ENCODE results near the gene HOXC13. TPM values are rescaled to one million over a fixed set of nuclear protein-coding genes. Genes with fewer than 3 reads are reported as not detected.
A peak's percentile ranks its signal among the peaks of the same experiment; 100 is the strongest.

HOXC13 gene
- total RNA-seq, 1 donor from 2014 or later = 0.69 TPM

DNA sequence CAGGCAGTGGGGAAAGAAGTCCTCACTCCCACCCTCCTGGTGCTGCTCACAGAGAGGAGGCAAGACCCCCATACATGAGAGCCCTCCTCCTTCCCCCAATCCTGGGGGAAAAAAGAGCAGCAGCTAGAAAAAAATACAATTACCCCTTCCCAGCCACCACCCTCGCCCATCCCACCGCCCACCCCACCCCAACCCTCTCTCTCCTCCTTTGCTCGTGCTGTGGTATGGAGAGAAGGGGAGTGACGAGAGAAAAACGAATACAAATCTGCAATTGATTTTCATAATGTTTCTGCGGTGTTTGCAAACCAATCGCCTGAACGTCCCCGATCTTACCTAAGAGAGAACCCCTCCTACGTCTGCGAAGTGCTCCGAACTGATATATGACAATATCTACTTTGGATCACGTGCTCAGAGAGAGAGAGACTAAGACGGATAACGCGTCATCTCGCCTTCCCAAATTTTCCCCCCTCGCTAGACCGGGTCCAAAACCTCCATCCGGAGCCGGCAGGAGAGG lies 34.1 kb downstream of the HOXC13 start, which contains the start of gene HOXC11:
Gene HOXC11 (plus strand): TSS at position 405 of the 514 bp plus-strand sequence. CDS start 116 bp downstream, outside the sequence.
- Mint-ChIP-seq H3K27me3 (ENCODE audit: low read depth) (peaks cover 99% of the 10 kb centered on the region), H3K36me3 (no peaks in the 10 kb centered on the region), H3K4me3 (peak within 1 kb of the TSS; percentile 64), H3K9me3 (no peaks in the 10 kb centered on the region), H3K4me1 (peaks cover 20% of the 10 kb centered on the region), H3K27ac (peak within 1 kb of the TSS; percentile 66)
- no peak for DNase-seq (ENCODE audit: low spot score in 2 of 2, unreplicated experiment in 2 of 2)
- TF ChIP-seq, protein P1, sequence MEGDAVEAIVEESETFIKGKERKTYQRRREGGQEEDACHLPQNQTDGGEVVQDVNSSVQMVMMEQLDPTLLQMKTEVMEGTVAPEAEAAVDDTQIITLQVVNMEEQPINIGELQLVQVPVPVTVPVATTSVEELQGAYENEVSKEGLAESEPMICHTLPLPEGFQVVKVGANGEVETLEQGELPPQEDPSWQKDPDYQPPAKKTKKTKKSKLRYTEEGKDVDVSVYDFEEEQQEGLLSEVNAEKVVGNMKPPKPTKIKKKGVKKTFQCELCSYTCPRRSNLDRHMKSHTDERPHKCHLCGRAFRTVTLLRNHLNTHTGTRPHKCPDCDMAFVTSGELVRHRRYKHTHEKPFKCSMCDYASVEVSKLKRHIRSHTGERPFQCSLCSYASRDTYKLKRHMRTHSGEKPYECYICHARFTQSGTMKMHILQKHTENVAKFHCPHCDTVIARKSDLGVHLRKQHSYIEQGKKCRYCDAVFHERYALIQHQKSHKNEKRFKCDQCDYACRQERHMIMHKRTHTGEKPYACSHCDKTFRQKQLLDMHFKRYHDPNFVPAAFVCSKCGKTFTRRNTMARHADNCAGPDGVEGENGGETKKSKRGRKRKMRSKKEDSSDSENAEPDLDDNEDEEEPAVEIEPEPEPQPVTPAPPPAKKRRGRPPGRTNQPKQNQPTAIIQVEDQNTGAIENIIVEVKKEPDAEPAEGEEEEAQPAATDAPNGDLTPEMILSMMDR (IDR thresholded peaks at IDR 0.05; ENCODE audit: unreplicated experiment) = no peak

DNA sequence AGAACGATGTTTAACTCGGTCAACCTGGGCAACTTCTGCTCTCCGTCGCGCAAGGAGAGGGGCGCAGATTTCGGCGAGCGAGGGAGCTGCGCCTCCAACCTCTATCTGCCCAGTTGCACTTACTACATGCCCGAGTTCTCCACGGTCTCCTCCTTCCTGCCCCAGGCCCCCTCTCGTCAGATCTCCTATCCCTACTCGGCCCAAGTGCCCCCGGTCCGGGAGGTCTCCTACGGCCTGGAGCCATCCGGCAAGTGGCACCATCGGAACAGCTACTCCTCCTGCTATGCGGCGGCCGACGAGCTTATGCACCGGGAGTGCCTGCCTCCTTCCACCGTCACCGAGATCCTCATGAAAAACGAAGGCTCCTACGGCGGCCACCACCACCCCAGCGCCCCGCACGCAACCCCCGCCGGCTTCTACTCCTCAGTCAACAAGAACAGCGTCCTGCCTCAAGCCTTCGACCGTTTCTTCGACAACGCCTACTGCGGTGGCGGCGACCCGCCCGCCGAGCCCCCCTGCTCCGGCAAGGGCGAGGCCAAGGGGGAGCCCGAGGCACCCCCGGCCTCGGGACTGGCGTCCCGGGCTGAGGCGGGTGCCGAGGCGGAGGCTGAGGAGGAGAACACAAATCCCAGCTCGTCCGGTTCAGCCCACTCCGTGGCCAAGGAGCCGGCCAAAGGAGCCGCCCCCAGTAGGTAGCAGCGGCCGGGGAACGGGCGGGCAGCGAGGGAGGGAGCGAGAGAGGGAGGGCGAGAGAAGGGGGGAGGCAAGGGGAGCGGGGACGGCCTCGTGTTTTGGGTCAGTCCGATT lies 34.8 kb downstream of the HOXC13 start:
- Mint-ChIP-seq H3K9me3 (no peaks in the 10 kb centered on the region), H3K4me1 (peaks cover 16% of the 10 kb centered on the region), H3K27me3 (ENCODE audit: low read depth) (peaks cover 99% of the 10 kb centered on the region), H3K4me3 (peak overlapping the region; percentile 64), H3K27ac (peak overlapping the region; percentile 66), H3K36me3 (no peaks in the 10 kb centered on the region)
- TF ChIP-seq, protein P1 (IDR thresholded peaks at IDR 0.05; ENCODE audit: unreplicated experiment) = no peak
- DNase-seq (ENCODE audit: low spot score in 2 of 2, unreplicated experiment in 2 of 2) = no peak

DNA sequence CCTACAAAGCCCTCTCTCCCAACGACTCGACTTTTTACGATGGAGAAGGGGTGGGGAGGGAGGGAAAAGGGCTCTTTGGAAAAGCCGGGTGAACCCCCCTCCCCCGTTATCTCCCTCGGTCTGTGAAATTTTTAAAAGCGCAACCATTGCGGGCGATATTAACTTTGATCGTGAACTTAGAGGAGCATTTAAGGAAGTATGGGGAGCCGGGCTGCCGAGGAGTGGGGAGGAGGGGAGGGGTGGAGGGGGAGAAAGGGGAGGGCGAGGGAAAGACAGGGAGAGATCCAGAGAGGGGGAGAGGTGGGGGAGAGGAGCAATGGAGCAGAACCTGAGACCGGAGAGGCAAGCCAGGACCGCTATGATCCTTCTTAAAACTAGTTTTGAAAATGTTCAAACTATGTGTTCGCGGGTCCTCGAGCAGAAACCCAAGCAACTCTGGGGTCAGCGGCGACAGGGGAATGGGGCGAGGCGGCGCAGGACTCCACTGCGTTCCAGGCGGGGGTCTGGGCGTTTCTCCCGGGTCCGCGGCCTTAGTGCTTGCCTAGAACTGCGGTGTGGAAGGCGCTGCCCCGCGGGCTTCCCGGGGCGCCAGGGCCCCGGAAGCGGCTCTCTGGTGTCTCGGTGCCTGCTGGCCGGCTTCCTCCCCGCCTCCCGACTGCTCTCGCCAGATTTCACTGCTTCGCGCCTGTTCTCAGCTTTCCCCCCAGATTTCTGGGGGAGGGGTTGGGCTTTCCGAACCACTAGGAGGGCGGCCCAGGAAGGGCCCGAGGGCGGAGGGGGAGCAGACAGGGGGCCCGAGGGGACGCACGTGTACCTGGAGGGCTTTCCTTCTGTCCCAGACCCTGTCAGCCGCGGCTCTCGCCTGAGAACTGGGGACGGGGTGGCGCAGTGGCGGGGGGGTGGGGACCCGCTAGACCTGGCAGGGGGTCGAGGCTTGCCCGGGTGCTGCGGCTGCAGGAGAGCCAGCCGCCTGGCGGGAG lies 35.7 kb downstream of the HOXC13 start, which contains the start of gene HOTAIR:
Gene HOTAIR (minus strand): TSS at position 871 of the 980 bp plus-strand sequence.
- Mint-ChIP-seq H3K27me3 (ENCODE audit: low read depth) (peaks cover 99% of the 10 kb centered on the region), H3K4me1 (peaks cover 12% of the 10 kb centered on the region), H3K27ac (no peak within 1 kb of the TSS), H3K36me3 (no peaks in the 10 kb centered on the region), H3K9me3 (no peaks in the 10 kb centered on the region), H3K4me3 (peak within 1 kb of the TSS; percentile 51)
- DNase-seq (ENCODE audit: low spot score in 2 of 2, unreplicated experiment in 2 of 2) = no peak
- TF ChIP-seq, protein P1 (IDR thresholded peaks at IDR 0.05; ENCODE audit: unreplicated experiment) = no peak

DNA sequence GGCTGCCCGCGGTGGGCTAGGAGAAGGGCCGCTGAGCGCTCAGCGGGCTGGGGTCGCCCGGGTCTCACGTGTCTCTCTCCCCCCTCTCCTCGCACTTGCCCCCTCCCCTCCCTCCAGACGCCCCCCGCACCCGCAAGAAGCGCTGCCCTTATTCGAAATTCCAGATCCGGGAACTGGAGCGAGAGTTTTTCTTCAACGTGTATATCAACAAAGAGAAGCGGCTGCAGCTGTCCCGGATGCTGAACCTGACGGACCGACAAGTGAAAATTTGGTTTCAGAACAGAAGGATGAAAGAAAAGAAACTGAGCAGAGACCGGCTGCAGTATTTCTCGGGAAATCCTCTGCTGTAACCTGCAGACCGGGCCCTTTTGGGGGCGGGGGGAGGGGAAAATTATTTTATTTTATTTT lies 36.4 kb downstream of the HOXC13 start:
- no peak for DNase-seq (ENCODE audit: low spot score in 2 of 2, unreplicated experiment in 2 of 2)
- H3K27me3 Mint-ChIP-seq (ENCODE audit: low read depth) = peaks cover 99% of the 10 kb centered on the region
- H3K36me3 Mint-ChIP-seq = no peaks in the 10 kb centered on the region
- TF ChIP-seq, protein P1 (IDR thresholded peaks at IDR 0.05; ENCODE audit: unreplicated experiment) = no peak
- H3K27ac Mint-ChIP-seq = no peak overlapping the region
- H3K4me3 Mint-ChIP-seq = peak overlapping the region; percentile 47
- H3K4me1 Mint-ChIP-seq = peaks cover 12% of the 10 kb centered on the region
- H3K9me3 Mint-ChIP-seq = no peaks in the 10 kb centered on the region

DNA sequence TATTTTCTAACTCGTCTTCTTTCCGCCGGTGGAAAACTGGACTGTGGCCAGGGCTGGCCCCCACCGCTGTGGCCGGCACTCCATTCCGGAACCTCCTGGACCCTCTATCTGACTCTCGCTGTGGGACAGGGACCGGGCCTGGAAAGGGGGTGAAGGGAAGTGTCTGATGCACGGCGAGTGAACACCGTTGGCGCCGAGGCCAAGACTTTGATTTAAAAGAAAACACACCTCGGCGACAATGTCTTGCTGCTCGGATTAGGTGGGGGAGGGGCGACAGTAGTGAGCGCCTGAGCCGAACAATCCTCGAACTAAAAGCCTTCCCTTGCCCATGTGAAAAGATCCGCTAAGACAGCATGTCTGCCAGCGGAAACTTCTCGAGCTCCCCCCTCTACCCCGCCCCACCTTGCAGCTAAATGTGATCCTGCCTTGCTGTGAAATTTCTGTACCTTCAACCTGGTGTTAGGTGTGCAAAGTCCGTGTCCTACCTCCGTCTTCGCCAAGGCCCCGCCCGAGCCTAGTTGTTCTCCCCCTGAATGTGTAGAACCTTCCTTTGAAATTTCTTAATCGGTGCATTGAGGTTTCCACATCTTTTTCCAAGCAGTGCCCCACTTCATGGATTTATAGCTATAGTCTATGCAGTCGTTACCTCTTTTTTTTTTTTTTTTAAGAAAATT lies 37.0 kb downstream of the HOXC13 start:
- Mint-ChIP-seq H3K36me3 (no peaks in the 10 kb centered on the region), H3K27me3 (ENCODE audit: low read depth) (peaks cover 99% of the 10 kb centered on the region), H3K4me3 (peak overlapping the region; percentile 47), H3K27ac (no peak overlapping the region), H3K9me3 (no peaks in the 10 kb centered on the region), H3K4me1 (peaks cover 12% of the 10 kb centered on the region)
- TF ChIP-seq, protein P1 (IDR thresholded peaks at IDR 0.05; ENCODE audit: unreplicated experiment) = no peak
- DNase-seq (ENCODE audit: low spot score in 2 of 2, unreplicated experiment in 2 of 2) = no peak

Measured in mesothelial cell of epicardium (in vitro differentiated cells).